ENCODE data around the gene FZD8.

DNA sequence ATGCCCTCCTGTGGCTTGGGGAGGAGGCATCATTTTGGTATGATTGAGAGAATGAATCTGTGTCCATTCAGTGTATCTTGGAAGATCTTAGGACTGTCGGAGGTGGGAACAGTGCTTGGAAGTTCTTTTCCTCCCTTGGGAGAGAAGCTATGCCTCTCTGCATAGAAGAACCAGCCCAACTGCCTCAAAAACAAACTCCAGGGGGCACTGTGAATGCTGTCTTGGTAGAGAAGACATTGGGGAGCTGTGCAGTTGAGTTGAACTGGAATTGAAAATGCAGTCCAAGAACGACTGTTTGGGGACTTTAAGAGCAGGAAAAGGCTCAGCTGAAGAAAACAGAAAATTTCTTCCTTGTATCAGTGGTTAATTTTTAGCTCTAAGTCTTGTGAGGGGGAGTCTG, 41.9 kb downstream of the FZD8 start:
- TF ChIP-seq TAF1 (conservative IDR thresholded peaks at IDR 0.05), result no peak
- TF ChIP-seq, protein P1, sequence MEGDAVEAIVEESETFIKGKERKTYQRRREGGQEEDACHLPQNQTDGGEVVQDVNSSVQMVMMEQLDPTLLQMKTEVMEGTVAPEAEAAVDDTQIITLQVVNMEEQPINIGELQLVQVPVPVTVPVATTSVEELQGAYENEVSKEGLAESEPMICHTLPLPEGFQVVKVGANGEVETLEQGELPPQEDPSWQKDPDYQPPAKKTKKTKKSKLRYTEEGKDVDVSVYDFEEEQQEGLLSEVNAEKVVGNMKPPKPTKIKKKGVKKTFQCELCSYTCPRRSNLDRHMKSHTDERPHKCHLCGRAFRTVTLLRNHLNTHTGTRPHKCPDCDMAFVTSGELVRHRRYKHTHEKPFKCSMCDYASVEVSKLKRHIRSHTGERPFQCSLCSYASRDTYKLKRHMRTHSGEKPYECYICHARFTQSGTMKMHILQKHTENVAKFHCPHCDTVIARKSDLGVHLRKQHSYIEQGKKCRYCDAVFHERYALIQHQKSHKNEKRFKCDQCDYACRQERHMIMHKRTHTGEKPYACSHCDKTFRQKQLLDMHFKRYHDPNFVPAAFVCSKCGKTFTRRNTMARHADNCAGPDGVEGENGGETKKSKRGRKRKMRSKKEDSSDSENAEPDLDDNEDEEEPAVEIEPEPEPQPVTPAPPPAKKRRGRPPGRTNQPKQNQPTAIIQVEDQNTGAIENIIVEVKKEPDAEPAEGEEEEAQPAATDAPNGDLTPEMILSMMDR (IDR thresholded peaks at IDR 0.05; ENCODE audit: low read depth, low read length, missing input control), result no peak
- no peak for TF ChIP-seq RAD21 (IDR thresholded peaks at IDR 0.05)
- TF ChIP-seq SP1 (IDR thresholded peaks at IDR 0.05), result no peak
- TF ChIP-seq EGR1 (IDR thresholded peaks at IDR 0.05; ENCODE audit: low read depth in 2 of 2), result no peak
- TF ChIP-seq, protein P2, sequence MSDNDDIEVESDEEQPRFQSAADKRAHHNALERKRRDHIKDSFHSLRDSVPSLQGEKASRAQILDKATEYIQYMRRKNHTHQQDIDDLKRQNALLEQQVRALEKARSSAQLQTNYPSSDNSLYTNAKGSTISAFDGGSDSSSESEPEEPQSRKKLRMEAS (IDR thresholded peaks at IDR 0.05), result no peak

All from liver (tissue), 3 donors.